ENCODE measurements around the gene HLX.

- TF ChIP-seq YY1 (IDR thresholded peaks at IDR 0.05; ENCODE audit: borderline replicate concordance in 1 of 3, control insufficient read depth in 1 of 3, extremely low read depth in 1 of 3, insufficient read depth in 3 of 3, insufficient read length in 1 of 3, insufficient replicate concordance in 2 of 3, low read depth in 1 of 3, low read length in 2 of 3) (no peak), ZFP30 (CRISPR knock-in tag; IDR thresholded peaks at IDR 0.05; ENCODE audit: borderline replicate concordance) (no peak), ZBTB40 (IDR thresholded peaks at IDR 0.05) (no peak), ZBTB40 (CRISPR knock-in tag; IDR thresholded peaks at IDR 0.05) (no peak), STAT5A (IDR thresholded peaks at IDR 0.05; ENCODE audit: borderline replicate concordance, low read length) (no peak), CBX3 (IDR thresholded peaks at IDR 0.05; ENCODE audit: borderline replicate concordance in 1 of 2, low read length in 2 of 2) (no peak), POLR2A (conservative IDR thresholded peaks at IDR 0.05) (no peak), TCF7L2 (IDR thresholded peaks at IDR 0.05; ENCODE audit: low read depth, low read length) (no peak), SPI1 (IDR thresholded peaks at IDR 0.05; ENCODE audit: borderline replicate concordance, low read depth, low read length) (no peak), FOXK1 (CRISPR knock-in tag; IDR thresholded peaks at IDR 0.05; ENCODE audit: borderline replicate concordance) (no peak), MITF (IDR thresholded peaks at IDR 0.05) (no peak), EP300 (IDR thresholded peaks at IDR 0.05; ENCODE audit: low read length) (no peak), CTCF (IDR thresholded peaks at IDR 0.05 in 2 of 3, conservative IDR thresholded peaks at IDR 0.05 in 1 of 3; ENCODE audit: insufficient read depth in 2 of 3, low read depth in 1 of 3, low read length in 3 of 3) (no peak)
Observed at GRCh38 chr1:220880726-220881506, 1.7 kb downstream of the HLX start.

All from K562 (cell line).